WTC11 (cell line): ENCODE results near the gene RAP1GDS1. TPM values are rescaled to one million over a fixed set of nuclear protein-coding genes. Genes with fewer than 3 reads are reported as not detected.

Source experiments
- ATAC-seq: fragments of 200-7000 bp; cut with Tn5 transposase; 2 replicates; pipeline ENCODE4 v1.10.0; 2021; ENCODE audit warnings: mild to moderate bottlenecking, moderate library complexity
- CTCF ChIA-PET: fragments of 300-600 bp; sonication (Branson Sonifier 250); formaldehyde crosslinking; loops from one replicate; lab custom pipeline; 2021; ENCODE audit warnings: antibody characterized with exemption; lab: Charles Lee
- POLR2A ChIA-PET: fragments of 350-600 bp; sonication (Branson Sonifier 250); formaldehyde crosslinking; loops from one replicate; lab custom pipeline; 2021; ENCODE audit warnings: antibody characterized with exemption; lab: Charles Lee
- DNase-seq: peaks from one replicate; pipeline ENCODE4 v3.0.0; 2021; ENCODE audit warnings: low spot score
- H3K27ac Mint-ChIP-seq: 2 replicates; pipeline ENCODE4 v1.8.0; 2021; ENCODE audit warnings: mixed read lengths
- H3K27me3 Mint-ChIP-seq: 2 replicates; pipeline ENCODE4 v1.8.0; 2021; ENCODE audit warnings: low read depth, mild to moderate bottlenecking, moderate library complexity, mixed read lengths
- H3K36me3 Mint-ChIP-seq: 2 replicates; pipeline ENCODE4 v1.8.0; 2021; ENCODE audit warnings: mixed read lengths
- H3K4me1 Mint-ChIP-seq: 2 replicates; pipeline ENCODE4 v1.8.0; 2022; ENCODE audit warnings: mixed read lengths
- H3K4me3 Mint-ChIP-seq: 2 replicates; pipeline ENCODE4 v1.8.0; 2021; ENCODE audit warnings: mild to moderate bottlenecking, moderate library complexity, mixed read lengths
- H3K9me3 Mint-ChIP-seq: 2 replicates; pipeline ENCODE4 v1.8.0; 2021; ENCODE audit warnings: mixed read lengths
- ARID4B ChIP-seq: sonication (generic); formaldehyde crosslinking; IDR thresholded peaks from 2 replicates; pipeline ENCODE4 v1.8.0; 2023; ENCODE audit warnings: missing genetic modification reagents, mild to moderate bottlenecking, borderline replicate concordance
- ATF3 ChIP-seq: sonication (generic); formaldehyde crosslinking; conservative IDR thresholded peaks from 2 replicates; pipeline ENCODE4 v1.8.1; 2022; ENCODE audit warnings: mild to moderate bottlenecking, missing genetic modification reagents
- ATF6 ChIP-seq: sonication (generic); formaldehyde crosslinking; IDR thresholded peaks from 2 replicates; pipeline ENCODE4 v1.8.1; 2023; ENCODE audit warnings: mild to moderate bottlenecking, missing genetic modification reagents
- CDX4 ChIP-seq: fragments of 250-450 bp; sonication (Bioruptor Pico); IDR thresholded peaks from 2 replicates; pipeline ENCODE4 v1.9.0; 2021; ENCODE audit warnings: moderate library complexity, mild to moderate bottlenecking, inconsistent platforms, borderline replicate concordance
- ESRRA ChIP-seq: sonication (generic); formaldehyde crosslinking; IDR thresholded peaks from 2 replicates; pipeline ENCODE4 v1.8.1; 2022; ENCODE audit warnings: mild to moderate bottlenecking, missing genetic modification reagents, borderline replicate concordance
- FOXK1 ChIP-seq: sonication (generic); formaldehyde crosslinking; IDR thresholded peaks from 2 replicates; pipeline ENCODE4 v1.8.0; 2022; ENCODE audit warnings: mild to moderate bottlenecking, moderate library complexity, missing genetic modification reagents
- FOXP1 ChIP-seq: sonication (generic); formaldehyde crosslinking; IDR thresholded peaks from 2 replicates; pipeline ENCODE4 v1.8.0; 2022; ENCODE audit warnings: missing genetic modification reagents, mild to moderate bottlenecking, moderate library complexity, borderline replicate concordance
- GTF2I ChIP-seq: fragments of 250-450 bp; sonication (Bioruptor Pico); conservative IDR thresholded peaks from 2 replicates; pipeline ENCODE4 v1.4.0; 2021; ENCODE audit warnings: mild to moderate bottlenecking
- KAT7 ChIP-seq: sonication (generic); formaldehyde crosslinking; IDR thresholded peaks from 2 replicates; pipeline ENCODE4 v1.8.1; 2023; ENCODE audit warnings: missing genetic modification reagents, mild to moderate bottlenecking, borderline replicate concordance
- MLX ChIP-seq: sonication (generic); formaldehyde crosslinking; IDR thresholded peaks from 2 replicates; pipeline ENCODE4 v1.8.1; 2023; ENCODE audit warnings: mild to moderate bottlenecking, missing genetic modification reagents, moderate library complexity
- NFE2L1 ChIP-seq: sonication (generic); formaldehyde crosslinking; IDR thresholded peaks from 2 replicates; pipeline ENCODE4 v1.8.1; 2023; ENCODE audit warnings: missing genetic modification reagents
- NR2C2 ChIP-seq: sonication (generic); formaldehyde crosslinking; IDR thresholded peaks from 2 replicates; pipeline ENCODE4 v1.8.0; 2022; ENCODE audit warnings: mild to moderate bottlenecking, missing genetic modification reagents
- PRRX2 ChIP-seq: fragments of 250-450 bp; sonication (Bioruptor Pico); IDR thresholded peaks from 2 replicates; pipeline ENCODE4 v1.8.0; 2021; ENCODE audit warnings: mild to moderate bottlenecking
- SOX15 ChIP-seq: fragments of 250-450 bp; sonication (Bioruptor Pico); IDR thresholded peaks from 2 replicates; pipeline ENCODE4 v1.9.0; 2021; ENCODE audit warnings: mild to moderate bottlenecking
- ZNF263 ChIP-seq: sonication (generic); formaldehyde crosslinking; IDR thresholded peaks from 2 replicates; pipeline ENCODE4 v1.8.1; 2022; ENCODE audit warnings: low read depth, mild to moderate bottlenecking, moderate library complexity, missing genetic modification reagents
- ZNF425 ChIP-seq: fragments of 250-450 bp; sonication (Bioruptor Pico); conservative IDR thresholded peaks from 2 replicates; pipeline ENCODE4 v1.9.0; 2021; ENCODE audit warnings: mild to moderate bottlenecking
- total RNA-seq: library from RNA; stranded (reverse); gene quantifications from 3 replicates; pipeline ENCODE4 v1.2.3, GENCODE V29; 2021

RAP1GDS1 gene
- total RNA-seq, 1 experiment from 2014 or later = 29.9 TPM

- TF ChIP-seq ATF6 (CRISPR knock-in tag) = no peak
- TF ChIP-seq, all 79 proteins: peak for 0
These were observed 138.7 kb downstream of the RAP1GDS1 start (continued) for GRCh38 chr4:98399915-98400314.

- ATAC-seq (no peak), DNase-seq (no peak)
- H3K4me3 Mint-ChIP-seq = no peak overlapping the region
- ChIA-PET POLR2A (no interaction called here), CTCF (no interaction called here)
- TF ChIP-seq ATF6 (CRISPR knock-in tag) (no peak), ATF3 (CRISPR knock-in tag) (no peak), ZNF263 (CRISPR knock-in tag) (no peak), ESRRA (CRISPR knock-in tag) (no peak), NFE2L1 (no peak)
- TF ChIP-seq, all 79 proteins: peak for 0
- Mint-ChIP-seq H3K36me3 (peaks cover 6% of the 10 kb centered on the region), H3K27me3 (no peaks in the 10 kb centered on the region), H3K4me1 (no peaks in the 10 kb centered on the region), H3K9me3 (peaks cover 4% of the 10 kb centered on the region), H3K27ac (no peak overlapping the region)
These were observed 145.6 kb downstream of the RAP1GDS1 start for GRCh38 chr4:98406819-98407218.

- CTCF ChIA-PET = no interaction called here
- TF ChIP-seq NFE2L1 (no peak), MLX (CRISPR knock-in tag) (no peak), GTF2I (CRISPR knock-in tag) (no peak), PRRX2 (CRISPR knock-in tag) (no peak), KAT7 (CRISPR knock-in tag) (no peak), SOX15 (CRISPR knock-in tag) (no peak), ESRRA (CRISPR knock-in tag) (no peak), NR2C2 (CRISPR knock-in tag) (no peak), ZNF425 (CRISPR knock-in tag) (no peak), ATF6 (CRISPR knock-in tag) (no peak), ARID4B (CRISPR knock-in tag) (no peak), CDX4 (CRISPR knock-in tag) (no peak), FOXP1 (CRISPR knock-in tag) (no peak), FOXK1 (CRISPR knock-in tag) (no peak)
These were observed 150.5 kb downstream of the RAP1GDS1 start for GRCh38 chr4:98411731-98412130.

More at GRCh38 chr4:98411731-98412130, 150.5 kb downstream of the RAP1GDS1 start:
- H3K4me1 Mint-ChIP-seq = no peaks in the 10 kb centered on the region
- no peaks in the 10 kb centered on the region; the same call in 1 of the 2 replicates for H3K27me3 Mint-ChIP-seq
- H3K4me3 Mint-ChIP-seq = no peak overlapping the region
- peaks cover 24% of the 10 kb centered on the region for H3K36me3 Mint-ChIP-seq
- H3K9me3 Mint-ChIP-seq = peaks cover 18% of the 10 kb centered on the region
- no peak overlapping the region for H3K27ac Mint-ChIP-seq
- DNase-seq (no peak), ATAC-seq (no peak)
- POLR2A ChIA-PET = no interaction called here
